ENCODE measurements around the gene PGLYRP4.

DNA sequence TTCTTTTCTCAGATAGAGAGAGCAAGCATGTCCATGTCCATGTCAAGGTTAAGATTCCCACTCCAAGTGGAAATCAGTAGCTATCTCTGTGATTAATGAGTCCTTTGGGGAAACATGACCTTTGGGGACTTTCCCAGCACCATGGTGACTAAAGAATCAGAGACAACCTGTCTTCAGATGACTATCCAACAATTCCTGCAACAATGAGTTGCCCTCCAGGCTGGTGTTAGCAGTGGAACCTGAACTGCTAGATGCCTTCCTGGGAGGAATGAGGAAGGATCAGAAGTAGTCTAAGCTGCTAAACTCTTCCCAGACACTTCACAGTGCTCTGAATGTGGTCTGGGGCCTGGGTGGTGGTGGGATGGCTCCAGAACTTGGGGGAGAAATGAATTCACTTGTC, 15.5 kb upstream of the PGLYRP4 start:
- TF ChIP-seq, protein P1, sequence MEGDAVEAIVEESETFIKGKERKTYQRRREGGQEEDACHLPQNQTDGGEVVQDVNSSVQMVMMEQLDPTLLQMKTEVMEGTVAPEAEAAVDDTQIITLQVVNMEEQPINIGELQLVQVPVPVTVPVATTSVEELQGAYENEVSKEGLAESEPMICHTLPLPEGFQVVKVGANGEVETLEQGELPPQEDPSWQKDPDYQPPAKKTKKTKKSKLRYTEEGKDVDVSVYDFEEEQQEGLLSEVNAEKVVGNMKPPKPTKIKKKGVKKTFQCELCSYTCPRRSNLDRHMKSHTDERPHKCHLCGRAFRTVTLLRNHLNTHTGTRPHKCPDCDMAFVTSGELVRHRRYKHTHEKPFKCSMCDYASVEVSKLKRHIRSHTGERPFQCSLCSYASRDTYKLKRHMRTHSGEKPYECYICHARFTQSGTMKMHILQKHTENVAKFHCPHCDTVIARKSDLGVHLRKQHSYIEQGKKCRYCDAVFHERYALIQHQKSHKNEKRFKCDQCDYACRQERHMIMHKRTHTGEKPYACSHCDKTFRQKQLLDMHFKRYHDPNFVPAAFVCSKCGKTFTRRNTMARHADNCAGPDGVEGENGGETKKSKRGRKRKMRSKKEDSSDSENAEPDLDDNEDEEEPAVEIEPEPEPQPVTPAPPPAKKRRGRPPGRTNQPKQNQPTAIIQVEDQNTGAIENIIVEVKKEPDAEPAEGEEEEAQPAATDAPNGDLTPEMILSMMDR (conservative IDR thresholded peaks at IDR 0.05 in 1 of 2, IDR thresholded peaks at IDR 0.05 in 1 of 2; ENCODE audit: extremely low read depth in 1 of 2, insufficient read depth in 1 of 2, low read depth in 1 of 2, low read length in 2 of 2) = no peak
- TF ChIP-seq EZH2 (IDR thresholded peaks at IDR 0.05; ENCODE audit: borderline replicate concordance, low read length) = no peak
